ENCODE data around the gene FOCAD.
"Not testable (repeated sequence)": the region's sequence is repeated elsewhere in the genome, so short reads cannot be mapped to it uniquely, and the experiment has no call there.

FOCAD gene

GRCh38 chr9:20673537-20673936 lies 10.5 kb upstream of the FOCAD start:
- DNase-seq (ENCODE audit: low read depth) = not testable (repeated sequence)

- DNase-seq (ENCODE audit: low read depth) = no peak
Measured at GRCh38 chr9:20681467-20681866, 2.6 kb upstream of the FOCAD start.

GRCh38 chr9:20683351-20684034 lies 566 bp upstream of the FOCAD start:
- DNase-seq (ENCODE audit: low read depth) = no peak

GRCh38 chr9:20684875-20685696 lies 1.0 kb downstream of the FOCAD start:
- no peak for DNase-seq (ENCODE audit: low read depth)

- DNase-seq (ENCODE audit: low read depth) = no peak
Measured at GRCh38 chr9:20685769-20686168, 1.7 kb downstream of the FOCAD start.

- no peak for DNase-seq (ENCODE audit: low read depth)
Measured at GRCh38 chr9:20689833-20690232, 5.8 kb downstream of the FOCAD start.

- no peak for DNase-seq (ENCODE audit: low read depth)
Measured at GRCh38 chr9:20692554-20692953, 8.5 kb downstream of the FOCAD start.

- no peak for DNase-seq (ENCODE audit: low read depth)
Measured at GRCh38 chr9:20693068-20693467, 9.0 kb downstream of the FOCAD start.

GRCh38 chr9:20694248-20694647 lies 10.2 kb downstream of the FOCAD start:
- DNase-seq (ENCODE audit: low read depth) = no peak

GRCh38 chr9:20697021-20697719 lies 13.1 kb downstream of the FOCAD start:
- DNase-seq (ENCODE audit: low read depth) = no peak

GRCh38 chr9:20698782-20699181 lies 14.7 kb downstream of the FOCAD start:
- no peak for DNase-seq (ENCODE audit: low read depth)

- no peak for DNase-seq (ENCODE audit: low read depth)
Measured at GRCh38 chr9:20701060-20701459, 17.0 kb downstream of the FOCAD start.

GRCh38 chr9:20702570-20702969 lies 18.5 kb downstream of the FOCAD start:
- DNase-seq (ENCODE audit: low read depth) = no peak

- DNase-seq (ENCODE audit: low read depth) = no peak
Measured at GRCh38 chr9:20703146-20703545, 19.1 kb downstream of the FOCAD start.

GRCh38 chr9:20707708-20708107 lies 23.6 kb downstream of the FOCAD start:
- no peak for DNase-seq (ENCODE audit: low read depth)

GRCh38 chr9:20713172-20713571 lies 29.1 kb downstream of the FOCAD start:
- DNase-seq (ENCODE audit: low read depth) = no peak

GRCh38 chr9:20714442-20715415 lies 30.7 kb downstream of the FOCAD start:
- no peak for DNase-seq (ENCODE audit: low read depth)

GRCh38 chr9:20722221-20722620 lies 38.2 kb downstream of the FOCAD start:
- no peak for DNase-seq (ENCODE audit: low read depth)

- no peak for DNase-seq (ENCODE audit: low read depth)
Measured at GRCh38 chr9:20725675-20726074, 41.6 kb downstream of the FOCAD start.

GRCh38 chr9:20726144-20726543 lies 42.1 kb downstream of the FOCAD start:
- no peak for DNase-seq (ENCODE audit: low read depth)

- no peak for DNase-seq (ENCODE audit: low read depth)
Measured at GRCh38 chr9:20728493-20729220, 44.6 kb downstream of the FOCAD start.

Measured in stimulated activated CD8-positive, alpha-beta memory T cell treated with anti-CD3 and anti-CD28 coated beads, Interleukin-4, amount 100 ng/mL, for 24 hours (primary cell).